ENCODE measurements around the gene GNA15.

Gene GNA15

GRCh38 chr19:3211191-3211590 is 75.4 kb downstream of the GNA15 start:
- Histone ChIP-seq H3K79me2 (ENCODE audit: low read length) (no peaks in the 10 kb centered on the region), H4K20me1 (ENCODE audit: insufficient read depth, low read length) (peaks cover 5% of the 10 kb centered on the region; the same call in 1 of the 2 replicates), H3K27ac (ENCODE audit: low read length) (no peak overlapping the region), H3K4me1 (ENCODE audit: low read length) (no peaks in the 10 kb centered on the region), H3K36me3 (replicated peaks; ENCODE audit: low read depth, low read length) (peaks cover 7% of the 10 kb centered on the region), H3K4me2 (ENCODE audit: low read length) (no peak overlapping the region), H2AFZ (ENCODE audit: low read depth, low read length) (no peak overlapping the region), H3K4me3 (ENCODE audit: low read length) (no peak overlapping the region), H3K9me3 (ENCODE audit: insufficient read depth, low read length) (no peaks in the 10 kb centered on the region), H3K27me3 (ENCODE audit: low read depth, low read length) (no peaks in the 10 kb centered on the region), H3K9ac (ENCODE audit: low read length) (no peak overlapping the region)
- no peak for TF ChIP-seq EZH2phosphoT487 (IDR thresholded peaks at IDR 0.05; ENCODE audit: low read depth)
- TF ChIP-seq CTCF (IDR thresholded peaks at IDR 0.05; ENCODE audit: low read depth, low read length): no peak

GRCh38 chr19:3213159-3213558 is 77.3 kb downstream of the GNA15 start:
- H3K4me2 ChIP-seq (ENCODE audit: low read length): no peak overlapping the region
- no peak for TF ChIP-seq CTCF (IDR thresholded peaks at IDR 0.05; ENCODE audit: low read depth, low read length)
- TF ChIP-seq EZH2phosphoT487 (IDR thresholded peaks at IDR 0.05; ENCODE audit: low read depth): no peak

More at GRCh38 chr19:3213159-3213558, 77.3 kb downstream of the GNA15 start:
- Histone ChIP-seq H2AFZ (ENCODE audit: low read depth, low read length) (no peak overlapping the region), H3K9me3 (ENCODE audit: insufficient read depth, low read length) (no peaks in the 10 kb centered on the region), H3K36me3 (replicated peaks; ENCODE audit: low read depth, low read length) (peaks cover 3% of the 10 kb centered on the region), H3K27me3 (ENCODE audit: low read depth, low read length) (no peaks in the 10 kb centered on the region), H3K27ac (ENCODE audit: low read length) (no peak overlapping the region), H4K20me1 (ENCODE audit: insufficient read depth, low read length) (peaks cover 5% of the 10 kb centered on the region; the same call in 1 of the 2 replicates), H3K4me3 (ENCODE audit: low read length) (no peak overlapping the region), H3K9ac (ENCODE audit: low read length) (no peak overlapping the region), H3K79me2 (ENCODE audit: low read length) (no peaks in the 10 kb centered on the region), H3K4me1 (ENCODE audit: low read length) (no peaks in the 10 kb centered on the region)

Data from OCI-LY3 (cell line).